ENCODE measurements around the gene ITM2C.

The ITM2C gene

DNA sequence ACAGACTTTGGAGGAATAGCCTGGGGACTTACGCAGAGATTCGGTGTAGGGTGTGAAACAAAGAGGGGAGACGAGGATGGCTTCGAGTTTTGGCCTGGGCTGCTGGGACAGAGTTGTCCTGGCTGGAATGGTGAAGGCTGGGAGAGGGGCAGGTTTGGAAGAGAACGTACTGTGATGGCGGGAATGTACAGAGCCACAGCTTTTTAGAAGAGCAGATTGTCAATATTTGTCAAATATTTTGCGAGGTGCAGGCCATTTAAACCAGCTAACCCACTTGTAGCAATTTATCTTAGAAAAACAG, 14.4 kb upstream of the ITM2C start:
- no peak for DNase-seq (ENCODE audit: low read depth, low spot score)

DNA sequence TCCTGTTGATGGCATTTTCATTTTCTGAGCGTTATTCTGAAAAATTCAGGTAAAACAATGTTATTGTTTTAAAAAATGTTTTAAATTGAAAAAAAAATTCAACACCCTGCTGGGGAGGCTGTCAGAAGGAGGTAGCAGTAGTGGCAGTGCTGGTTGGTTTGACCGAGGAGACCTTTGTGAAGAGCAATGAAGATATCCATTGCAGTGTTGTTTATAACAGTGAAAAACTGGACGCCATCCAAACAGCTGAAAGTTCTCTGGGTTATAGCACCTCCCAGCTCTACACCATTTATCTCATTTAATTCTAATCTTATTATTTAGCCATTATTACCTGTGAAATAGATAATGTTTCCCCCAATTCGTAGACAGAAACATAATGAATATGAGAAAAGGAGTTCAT, 12.6 kb upstream of the ITM2C start:
- no peak for DNase-seq (ENCODE audit: low read depth, low spot score)

DNA sequence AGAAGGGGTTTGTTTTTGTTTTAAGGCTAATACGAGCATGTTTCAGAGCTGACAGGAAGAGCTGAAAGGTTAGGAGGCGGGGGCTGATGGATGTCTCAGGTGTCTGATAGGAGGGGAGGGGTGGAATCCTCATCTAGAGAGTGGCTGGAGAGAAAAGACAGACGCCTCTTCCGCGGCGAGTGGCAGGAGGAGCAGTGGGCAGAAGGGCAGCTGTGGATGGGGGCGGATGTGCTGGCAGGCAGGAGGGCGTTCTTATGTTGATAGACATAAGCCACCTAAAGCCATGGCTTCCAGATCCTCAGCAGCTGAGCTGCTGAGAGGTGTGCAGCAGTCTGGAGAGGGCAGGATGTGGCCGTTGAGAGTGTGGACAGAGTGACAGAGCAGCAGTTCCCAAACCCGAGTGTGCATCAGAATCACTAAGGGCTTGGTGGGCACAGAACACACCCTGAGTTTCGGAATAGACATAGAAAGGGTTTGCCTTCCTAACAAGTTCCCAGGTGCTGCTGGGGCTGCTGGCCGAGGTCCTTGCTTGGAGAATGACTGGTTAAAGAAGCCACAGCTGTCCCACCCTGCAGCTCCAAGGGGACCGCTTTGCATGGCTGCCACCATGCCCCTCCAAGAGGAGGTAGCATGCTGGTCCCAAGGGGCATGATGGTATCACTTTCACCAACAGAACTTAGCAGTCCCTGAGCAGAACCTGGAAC, 3.0 kb upstream of the ITM2C start:
- DNase-seq (ENCODE audit: low read depth, low spot score) = no peak

DNA sequence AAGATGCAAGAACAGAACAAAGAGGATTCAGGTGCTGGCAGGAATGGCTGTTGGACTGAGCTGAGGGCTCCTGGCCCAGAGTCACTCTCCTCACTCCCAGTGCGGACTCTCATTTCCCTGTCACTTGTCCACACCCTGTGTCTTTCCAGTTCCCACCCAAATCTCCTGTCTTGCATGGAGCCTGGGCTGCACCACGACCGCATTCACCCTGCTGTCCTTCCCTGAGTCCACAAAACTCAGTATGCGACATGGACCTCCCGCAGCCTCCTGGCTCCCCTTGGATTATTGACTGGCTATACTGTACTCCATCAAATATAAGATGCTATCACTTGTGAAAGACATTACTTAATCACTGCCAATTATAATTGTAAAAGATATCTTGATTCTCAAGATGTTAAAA, 2.5 kb upstream of the ITM2C start:
- no peak for DNase-seq (ENCODE audit: low read depth, low spot score)

DNA sequence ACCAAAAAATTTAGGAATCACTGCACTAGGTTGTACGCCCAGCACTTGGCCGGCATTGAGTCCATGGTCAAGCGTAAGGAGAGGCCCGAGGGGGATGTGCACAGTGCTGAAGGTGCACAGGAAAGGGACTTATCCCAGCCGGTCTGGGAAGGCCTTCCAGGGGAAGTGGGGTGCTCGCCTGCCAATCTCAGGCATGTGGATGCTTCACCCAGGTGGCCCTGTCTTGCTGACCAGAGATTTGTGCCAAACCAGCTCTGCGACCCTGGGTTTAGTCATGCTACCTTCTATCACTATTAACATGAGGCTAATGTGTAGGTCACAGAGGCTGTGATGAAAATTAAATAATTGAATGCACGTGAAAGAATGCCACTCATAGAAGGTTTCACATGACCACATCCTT, 1.7 kb upstream of the ITM2C start:
- no peak for DNase-seq (ENCODE audit: low read depth, low spot score)

DNA sequence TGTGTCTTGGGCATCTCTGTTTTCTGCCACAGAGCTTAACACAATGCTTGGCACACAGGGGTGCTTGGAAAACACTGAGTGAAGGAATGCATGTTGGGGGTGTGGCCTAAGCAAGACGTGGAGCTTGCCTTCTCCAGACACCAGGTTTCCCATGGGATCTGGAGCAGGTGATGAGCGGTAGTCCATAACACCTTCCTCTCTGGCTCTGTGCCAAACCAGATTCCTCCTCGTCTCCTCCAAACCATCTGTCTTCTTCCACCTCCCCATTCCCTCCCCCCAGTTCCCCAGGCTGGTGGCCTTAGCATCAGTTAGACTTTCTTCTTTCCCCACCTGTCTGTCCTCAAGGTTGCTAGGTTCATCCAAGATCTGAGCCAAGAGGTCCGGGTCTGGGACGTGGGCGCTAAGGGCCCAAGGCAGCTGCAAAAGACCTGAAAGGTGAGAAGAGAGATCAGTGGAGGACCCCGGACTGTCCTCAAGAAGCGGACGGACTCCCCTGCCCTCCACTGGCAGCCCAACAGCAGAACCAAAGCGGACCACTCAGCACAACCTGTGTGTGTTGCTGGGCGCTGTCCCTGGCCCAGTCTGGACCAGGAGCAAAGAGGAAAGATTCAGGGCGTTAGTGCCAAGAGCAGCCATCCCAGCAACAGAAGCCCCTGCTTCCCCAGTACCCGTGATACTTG, 1.2 kb upstream of the ITM2C start:
- DNase-seq (ENCODE audit: low read depth, low spot score) = no peak

DNA sequence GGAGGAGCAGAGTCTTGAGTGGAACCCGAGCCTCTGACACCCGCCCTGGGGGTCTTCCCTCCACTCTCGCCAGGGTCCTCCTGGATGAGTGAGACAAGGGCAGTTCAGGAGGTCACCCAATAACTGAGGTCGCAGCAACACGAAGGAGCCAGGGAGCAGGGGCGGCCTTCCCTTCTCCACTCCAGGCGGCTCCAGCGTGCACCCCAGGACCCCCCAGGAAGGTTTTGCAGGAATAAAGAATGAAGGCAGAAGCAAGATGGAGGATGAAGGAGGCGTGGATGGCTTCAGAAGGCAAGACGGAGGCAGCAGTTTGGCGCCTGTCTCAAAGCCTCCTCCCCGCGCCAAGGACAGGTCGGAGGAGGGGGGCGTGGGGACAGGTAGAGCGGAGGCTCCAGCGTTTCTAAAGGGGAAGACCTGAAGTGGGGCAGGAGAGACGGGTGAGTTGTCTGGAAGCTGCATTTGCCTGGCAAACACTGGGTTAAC, 579 bp upstream of the ITM2C start:
- DNase-seq (ENCODE audit: low read depth, low spot score) = no peak

DNA sequence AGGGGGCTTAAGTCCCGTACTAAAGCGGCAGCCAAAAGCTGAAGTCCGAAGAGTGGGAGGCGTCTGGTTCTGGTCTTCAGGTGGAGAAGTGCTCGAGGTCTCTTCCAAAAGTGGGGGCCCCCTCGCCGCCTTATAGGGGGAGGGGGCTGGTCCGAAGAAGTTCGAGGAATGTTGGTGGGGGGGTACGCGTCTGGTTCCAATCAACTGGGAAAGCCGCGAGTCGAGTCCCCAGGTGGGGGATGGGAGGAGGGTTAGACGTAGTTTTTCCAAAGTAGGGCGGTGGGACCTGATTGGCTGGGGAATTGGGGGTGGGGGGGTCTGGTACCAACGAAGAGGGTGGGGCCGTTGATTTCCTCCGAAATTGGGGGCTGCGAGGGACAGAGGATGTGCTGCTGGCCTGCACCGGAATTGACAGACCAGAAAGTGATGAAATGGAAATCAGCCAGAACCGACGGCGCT, 594 bp downstream of the ITM2C start:
- DNase-seq (ENCODE audit: low read depth, low spot score) = no peak

DNA sequence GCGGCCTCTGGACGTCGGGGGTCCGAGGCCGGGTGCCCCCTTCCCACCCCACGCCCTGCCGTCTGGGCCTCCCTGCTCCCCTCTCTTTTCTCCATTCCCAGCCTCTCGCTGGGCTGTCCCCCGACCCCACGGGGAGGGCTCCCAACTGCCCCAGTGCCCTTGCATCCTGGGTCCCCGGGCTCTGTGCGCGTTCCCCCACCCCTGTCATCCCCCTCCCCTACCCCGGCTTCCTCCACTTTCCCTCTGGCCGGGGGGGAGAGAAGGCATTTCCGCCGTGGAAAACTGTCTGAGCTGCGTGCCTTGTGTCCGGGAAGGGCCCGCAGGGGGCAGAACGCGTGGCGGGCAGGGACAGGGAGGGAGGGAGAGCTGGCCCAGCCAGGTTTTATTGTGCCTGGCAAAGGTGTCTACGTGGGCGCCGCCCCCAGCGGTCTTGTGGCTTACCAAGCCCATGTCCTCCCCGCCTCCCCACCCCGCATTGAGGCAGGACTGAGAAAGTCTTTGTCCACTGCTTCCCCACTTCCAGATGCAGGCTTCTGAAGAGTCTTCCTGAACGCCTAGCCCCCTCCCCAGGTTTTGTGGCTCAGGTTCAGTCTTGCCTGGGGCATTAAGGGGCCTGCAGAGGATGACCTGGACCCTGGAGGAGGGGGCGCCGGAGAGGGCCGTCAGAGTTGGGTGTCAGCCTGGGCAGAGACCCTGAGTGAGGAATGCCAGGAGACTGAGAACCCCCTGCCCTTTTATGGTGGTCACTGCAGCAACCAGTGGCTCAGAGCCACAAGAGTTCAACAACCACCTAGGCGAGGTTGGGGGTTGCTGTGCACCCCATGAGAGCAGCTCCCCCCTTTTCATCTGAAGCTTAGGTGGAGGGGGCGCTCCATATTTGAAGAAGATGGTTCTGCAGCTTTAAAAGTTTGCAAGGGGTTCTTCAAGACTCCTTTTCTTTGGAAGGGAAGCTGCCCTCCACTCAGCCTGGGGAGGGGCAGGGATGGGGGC, 1.3 kb downstream of the ITM2C start:
- no peak for DNase-seq (ENCODE audit: low read depth, low spot score)

DNA sequence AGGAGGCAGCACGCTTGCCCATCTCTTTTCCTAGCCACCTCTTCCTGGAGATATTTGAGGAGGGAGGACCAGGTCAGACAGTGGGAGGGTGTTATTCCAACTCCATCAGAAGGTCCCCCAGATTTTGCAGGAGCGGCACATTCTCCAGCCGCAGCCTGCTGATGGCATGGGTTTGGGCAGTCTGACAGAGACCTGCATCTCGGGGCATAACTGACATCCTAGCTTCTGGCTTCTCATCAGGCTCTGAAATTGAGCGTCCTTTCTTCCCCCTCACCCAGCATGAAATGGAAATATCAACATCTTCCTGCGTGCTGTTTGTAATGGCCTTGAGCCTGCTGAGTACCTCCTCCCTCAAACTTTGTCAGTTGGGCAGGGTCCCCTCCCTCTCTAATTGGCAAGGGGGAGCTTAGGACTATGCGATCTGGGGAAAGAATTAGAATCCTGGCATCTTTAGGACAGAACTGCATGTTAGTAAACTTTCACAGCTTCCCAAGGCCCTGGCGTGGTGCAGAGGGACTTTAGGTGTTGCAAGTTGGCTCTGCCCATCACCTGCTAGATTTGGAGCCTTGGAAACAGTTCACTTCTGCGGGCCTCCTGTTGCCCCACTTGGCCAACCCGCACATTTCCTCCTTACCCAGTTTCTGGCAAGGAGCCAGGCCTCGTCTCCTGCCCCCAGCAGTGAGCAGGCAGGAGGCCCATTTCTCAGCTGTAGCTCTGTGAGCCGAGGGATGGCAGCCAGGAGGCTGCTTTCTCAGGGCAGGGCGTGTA, 2.2 kb downstream of the ITM2C start:
- no peak for DNase-seq (ENCODE audit: low read depth, low spot score)

DNA sequence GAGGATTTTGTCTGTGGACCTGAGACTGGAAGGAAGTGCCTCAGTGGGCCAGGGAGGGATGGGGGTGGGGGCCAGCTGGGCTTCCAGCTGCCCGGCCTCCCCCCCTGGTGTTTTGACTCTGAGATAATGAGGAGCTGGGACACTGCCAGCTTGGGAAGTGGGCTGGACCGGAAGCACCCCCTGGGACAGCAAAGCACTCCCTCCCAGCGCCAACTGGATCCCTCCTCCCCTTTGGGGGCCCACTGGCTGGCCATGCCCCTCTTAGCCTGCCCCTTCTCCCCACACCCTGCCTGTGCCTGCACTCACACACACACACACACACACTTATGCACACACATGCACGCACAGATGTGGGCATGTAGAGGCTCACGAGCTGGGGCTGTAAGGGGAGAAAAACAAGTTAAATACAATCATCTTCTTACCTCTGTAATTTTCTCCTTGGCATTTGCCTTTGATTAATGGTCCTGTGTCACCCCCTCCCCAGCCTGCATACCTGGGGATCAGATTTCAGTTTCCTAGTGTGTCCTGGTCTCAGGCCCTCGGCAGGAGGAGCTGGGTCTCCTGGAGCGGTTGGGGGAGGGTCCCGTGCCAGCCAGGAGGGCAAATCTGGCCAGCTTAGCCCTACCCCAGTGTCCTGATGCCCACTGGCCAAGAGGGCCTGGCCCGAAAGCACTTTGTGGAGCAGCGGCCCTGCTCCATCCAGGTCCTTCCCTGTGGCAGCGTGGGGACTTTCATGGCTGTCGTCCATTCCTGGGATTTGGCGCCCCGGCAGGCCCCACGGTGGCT, 3.6 kb downstream of the ITM2C start:
- no peak for DNase-seq (ENCODE audit: low read depth, low spot score)

DNA sequence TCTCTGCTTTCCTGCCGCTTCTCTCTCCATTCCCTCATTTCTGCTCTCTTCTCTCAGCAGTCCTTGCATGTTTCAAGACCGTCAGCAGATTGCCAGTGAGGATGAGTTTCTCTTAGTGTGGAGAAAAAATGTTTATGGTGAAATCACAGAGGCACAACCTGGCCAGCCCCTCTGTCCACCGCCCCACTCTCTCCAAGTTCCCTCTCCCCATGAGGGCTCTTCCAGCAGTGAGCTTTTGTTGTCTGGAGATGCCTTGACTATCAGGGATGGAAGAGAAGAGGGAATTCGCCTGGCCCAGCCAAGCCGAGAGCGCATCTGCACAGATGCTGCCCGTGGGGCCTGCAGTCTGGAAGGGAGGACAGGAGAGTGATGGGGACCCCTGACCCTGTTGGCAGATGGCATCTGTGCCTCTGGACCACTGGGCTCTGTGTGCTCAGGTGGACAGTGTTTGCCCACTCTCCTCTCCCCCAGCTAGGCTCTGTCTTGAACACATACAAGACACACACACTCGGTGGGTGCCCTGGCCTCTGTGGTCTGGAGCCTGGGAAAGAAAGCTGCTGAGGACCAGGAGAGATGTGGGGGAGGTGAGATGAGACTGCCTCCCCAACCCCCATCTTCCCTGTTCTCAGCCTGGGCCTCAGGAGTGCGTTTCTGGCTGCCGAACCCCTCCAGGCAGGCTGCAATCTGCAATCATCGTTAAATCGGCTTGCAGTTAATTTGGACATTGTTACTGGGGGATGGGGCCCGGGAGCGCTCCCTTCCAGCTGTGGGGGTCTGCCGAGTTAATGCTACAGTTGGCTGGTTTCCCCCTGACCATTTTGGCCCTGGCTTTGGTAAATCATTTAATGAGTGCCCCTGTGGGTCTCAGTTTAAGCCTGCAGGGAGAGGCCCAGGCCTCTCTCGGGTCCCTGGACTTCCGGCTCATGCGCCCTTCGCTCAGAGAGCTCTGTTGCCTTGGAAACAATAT, 4.5 kb downstream of the ITM2C start:
- no peak for DNase-seq (ENCODE audit: low read depth, low spot score)

DNA sequence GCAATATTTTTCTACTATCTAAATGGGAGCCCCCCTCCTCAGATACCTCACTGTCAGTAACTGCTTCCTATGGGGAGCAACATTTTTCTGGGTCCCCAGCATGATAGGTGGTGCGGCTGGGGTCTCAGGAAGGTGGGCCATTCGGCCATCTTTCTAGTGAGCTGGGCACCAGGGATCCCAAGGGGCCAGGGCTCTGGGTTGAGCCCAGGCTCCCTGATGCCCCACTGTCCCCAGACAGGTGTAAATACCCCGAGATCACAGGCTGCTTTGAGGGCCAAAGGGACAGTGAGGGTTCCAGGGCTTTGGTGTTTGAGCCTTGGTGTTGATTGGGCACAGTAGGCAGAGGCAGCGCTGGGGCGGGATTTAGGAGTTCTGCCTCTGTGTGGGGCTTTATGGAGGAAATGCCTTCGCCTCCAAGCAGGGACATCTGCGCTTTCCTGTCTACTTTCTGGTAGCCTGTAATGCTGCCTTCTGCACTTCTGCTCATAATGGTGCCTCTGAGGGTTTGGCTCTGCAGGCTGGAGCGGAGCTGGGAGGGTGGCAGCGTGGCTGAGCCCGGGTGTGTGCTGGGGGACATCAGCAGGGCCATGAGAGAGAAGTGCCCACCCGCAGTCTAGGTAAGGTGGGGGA, 5.3 kb downstream of the ITM2C start:
- DNase-seq (ENCODE audit: low read depth, low spot score) = no peak

DNA sequence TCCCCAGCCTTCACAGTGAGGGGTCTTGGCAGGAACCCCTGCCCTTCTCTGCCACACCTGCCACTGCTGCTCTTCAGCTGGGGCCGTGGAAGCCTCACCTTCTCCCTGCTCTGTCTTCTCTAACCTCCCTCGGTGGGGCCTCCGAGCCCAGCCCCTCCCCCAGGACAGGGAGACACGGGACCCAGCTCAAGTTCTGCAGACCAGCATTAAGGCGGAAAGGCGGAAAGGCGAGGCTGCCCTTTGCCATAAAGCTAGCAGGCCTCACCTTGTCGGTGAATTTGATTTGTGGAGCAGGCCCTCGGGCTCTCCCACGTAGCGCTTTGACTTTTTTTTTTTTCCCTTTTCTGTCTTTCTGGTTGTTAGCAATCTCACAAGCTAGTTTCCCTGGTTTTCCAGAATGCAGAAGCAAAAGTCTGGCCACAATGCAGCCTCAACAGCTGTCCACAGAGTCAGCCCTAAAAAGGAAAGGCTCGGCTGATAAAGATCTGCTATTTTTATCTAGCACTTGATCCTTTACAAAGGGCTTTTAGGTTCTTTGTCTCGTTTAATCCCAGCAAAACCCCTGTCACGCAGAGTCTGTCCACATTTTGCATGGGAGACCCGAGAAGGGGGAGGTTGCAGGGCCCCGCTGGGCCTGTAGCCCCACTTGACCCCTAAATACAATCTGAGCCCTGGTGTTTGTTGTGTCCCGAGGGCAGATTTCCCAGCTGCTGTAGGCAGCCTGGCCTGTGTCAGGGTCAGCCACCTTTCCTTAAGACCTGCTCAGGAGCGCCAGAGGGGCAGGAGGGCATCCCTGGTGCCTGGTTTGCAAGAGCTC, 6.0 kb downstream of the ITM2C start:
- no peak for DNase-seq (ENCODE audit: low read depth, low spot score)

DNA sequence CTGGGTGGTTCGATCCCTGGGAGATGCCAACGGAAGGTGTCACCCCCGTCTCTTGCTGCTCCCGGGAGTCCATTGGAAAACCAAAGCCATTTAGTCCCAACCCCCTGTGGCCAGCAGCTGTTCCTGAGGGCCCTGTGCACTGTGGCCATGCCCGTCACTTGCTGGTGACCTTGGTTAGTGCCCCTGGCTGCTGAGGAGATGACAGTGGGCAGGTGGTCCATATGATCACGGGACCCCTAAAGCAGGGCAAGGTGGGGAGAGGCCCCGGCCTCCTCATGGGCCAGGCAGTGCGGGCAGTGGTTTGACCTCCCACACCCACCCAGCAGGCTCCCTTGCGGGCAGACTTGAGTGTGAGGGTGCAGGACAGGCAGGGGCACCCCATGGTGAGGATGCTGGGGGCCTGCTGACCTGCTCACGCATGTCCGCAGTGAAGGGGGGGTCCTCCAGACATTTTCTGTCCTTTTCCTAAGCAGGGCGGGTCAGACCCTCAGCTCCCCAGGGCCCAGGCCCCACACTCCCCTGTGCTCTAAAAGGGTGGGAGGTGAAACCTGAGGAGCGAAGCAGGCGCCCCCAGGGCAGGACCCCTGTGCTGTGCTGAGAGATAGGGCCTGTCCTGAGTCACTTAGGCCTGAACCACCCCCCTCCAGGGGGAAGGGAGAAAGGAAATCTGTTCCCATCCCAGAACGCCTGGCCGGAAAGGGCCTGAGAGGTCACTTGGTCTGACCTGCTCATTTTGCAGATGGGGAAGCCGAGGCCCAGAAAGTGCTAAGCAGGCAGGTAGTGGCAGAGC, 6.8 kb downstream of the ITM2C start:
- DNase-seq (ENCODE audit: low read depth, low spot score) = no peak

DNA sequence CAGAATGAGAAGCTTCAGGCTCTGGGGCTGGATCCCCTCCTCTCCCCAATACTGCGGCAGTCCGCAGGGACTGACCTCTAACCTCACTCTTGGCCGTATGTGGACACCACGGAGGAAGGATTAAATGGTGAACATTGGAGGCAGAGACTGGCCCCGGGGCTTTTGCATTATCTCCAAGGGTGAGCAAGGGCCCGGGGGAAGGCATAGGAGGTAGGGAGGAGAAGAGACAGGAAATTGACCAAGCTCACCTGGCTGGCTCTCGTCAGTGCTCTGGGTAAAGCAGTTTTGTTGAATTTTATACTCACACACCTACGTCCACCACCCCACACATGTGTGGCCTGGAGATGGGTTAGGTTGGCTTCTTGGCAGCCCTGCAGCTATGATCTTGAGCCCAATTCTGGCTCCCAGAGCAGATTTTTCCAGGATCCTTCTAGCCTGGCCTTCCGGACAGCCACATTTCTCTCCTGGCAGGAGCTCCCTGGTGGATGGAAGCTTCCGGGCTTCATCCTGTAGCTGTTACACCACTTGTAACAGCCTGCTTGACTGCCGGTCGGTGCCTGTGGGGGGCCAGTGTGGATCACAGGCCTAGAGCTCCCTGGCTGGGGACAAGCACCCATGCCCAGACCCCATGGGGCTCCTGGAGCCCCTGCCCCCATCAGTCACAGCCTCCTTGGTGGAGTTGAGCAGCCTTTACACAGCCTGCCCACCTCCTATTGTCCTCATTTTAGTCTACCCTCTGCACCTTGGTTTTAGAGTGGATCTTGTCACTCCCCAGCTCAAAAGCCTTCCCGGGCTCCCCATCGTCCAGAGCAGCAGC, 7.6 kb downstream of the ITM2C start:
- no peak for DNase-seq (ENCODE audit: low read depth, low spot score)

Data from activated CD4-positive, CD25-positive, alpha-beta regulatory T cell treated with anti-CD3 and anti-CD28 coated beads, Interleukin-2, amount 50 U/mL, for 16 hours (primary cell).